Measurements from ENCODE around the gene RNF8. TPM values are rescaled to one million over a fixed set of nuclear protein-coding genes. Genes with fewer than 3 reads are reported as not detected.

RNF8 gene
- total RNA-seq, 2 experiments from 2014 or later = 4.9 to 5.9 TPM

GRCh38 chr6:37376078-37376743 lies 22.4 kb downstream of the RNF8 start:
- H3K36me3 Mint-ChIP-seq (ENCODE audit: low read depth) = peaks cover 53% of the 10 kb centered on the region

GRCh38 chr6:37381579-37381978 lies 27.8 kb downstream of the RNF8 start:
- no peak overlapping the region for H3K27ac ChIP-seq (ENCODE audit: low read depth in 1 of 2, low read length in 2 of 2)
- ATAC-seq (ENCODE audit: poor library complexity) = peak; percentile 41
- peak in 7 of 14 experiments; percentile 1 to 74 (median 24) for DNase-seq
- POLR2A ChIA-PET = no interaction called here
- intact Hi-C loops (cut with DNase I, micrococcal nuclease) = loop anchor here (1.0 to 5.0 kb wide), 4 partner anchors 186 to 1111 kb away; no protein-coding TSS in a partner anchor
- no peak overlapping the region for H3K4me3 ChIP-seq (ENCODE audit: low read length)
- no peaks in the 10 kb centered on the region for H3K9me3 Mint-ChIP-seq
- H3K36me3 ChIP-seq (ENCODE audit: insufficient read depth, low read length) = peaks cover 29% of the 10 kb centered on the region
- peaks cover 52% of the 10 kb centered on the region for H3K36me3 Mint-ChIP-seq (ENCODE audit: low read depth)
- no peak overlapping the region for H3K27ac Mint-ChIP-seq
- H3K27me3 Mint-ChIP-seq = no peaks in the 10 kb centered on the region
- no peak overlapping the region for H3K4me3 Mint-ChIP-seq
- CTCF ChIA-PET = interaction anchor here (0.8 kb wide), 1 partner anchor 14 kb away, joined by 3 read pairs; no protein-coding TSS in a partner anchor
- H3K27me3 ChIP-seq (ENCODE audit: control insufficient read depth in 1 of 2, insufficient read depth in 2 of 2, low read length in 2 of 2) = no peaks in the 10 kb centered on the region
- H3K4me1 ChIP-seq (ENCODE audit: insufficient read depth, low read length) = no peaks in the 10 kb centered on the region
- TF ChIP-seq CTCF (IDR thresholded peaks at IDR 0.05) = peak; percentile 57
- H3K4me1 Mint-ChIP-seq (ENCODE audit: low read depth) = no peaks in the 10 kb centered on the region
- no peaks in the 10 kb centered on the region for H3K9me3 ChIP-seq (ENCODE audit: control insufficient read depth in 1 of 2, insufficient read depth in 1 of 2, low read length in 2 of 2)

More at GRCh38 chr6:37376078-37376743, 22.4 kb downstream of the RNF8 start:
- intact Hi-C loops (cut with DNase I, micrococcal nuclease) = no loop called here
- H3K4me1 Mint-ChIP-seq (ENCODE audit: low read depth) = no peaks in the 10 kb centered on the region
- H3K9me3 Mint-ChIP-seq = no peaks in the 10 kb centered on the region
- CTCF ChIA-PET = interaction anchor here (0.6 kb wide), 2 partner anchors 315 to 329 kb away, joined by 3 to 4 read pairs; no protein-coding TSS in a partner anchor
- H3K27ac ChIP-seq (ENCODE audit: low read depth in 1 of 2, low read length in 2 of 2) = no peak overlapping the region
- POLR2A ChIA-PET = no interaction called here
- TF ChIP-seq CTCF (IDR thresholded peaks at IDR 0.05) = no peak
- H3K4me3 Mint-ChIP-seq = no peak overlapping the region
- H3K27me3 Mint-ChIP-seq = no peaks in the 10 kb centered on the region
- ATAC-seq (ENCODE audit: poor library complexity) (no peak), DNase-seq (no peak)
- no peaks in the 10 kb centered on the region for H3K4me1 ChIP-seq (ENCODE audit: insufficient read depth, low read length)
- H3K36me3 ChIP-seq (ENCODE audit: insufficient read depth, low read length) = peaks cover 38% of the 10 kb centered on the region
- no peak overlapping the region for H3K4me3 ChIP-seq (ENCODE audit: low read length)
- no peak overlapping the region for H3K27ac Mint-ChIP-seq
- no peaks in the 10 kb centered on the region for H3K27me3 ChIP-seq (ENCODE audit: control insufficient read depth in 1 of 2, insufficient read depth in 2 of 2, low read length in 2 of 2)
- H3K9me3 ChIP-seq (ENCODE audit: control insufficient read depth in 1 of 2, insufficient read depth in 1 of 2, low read length in 2 of 2) = no peaks in the 10 kb centered on the region

GRCh38 chr6:37382994-37383765 lies 29.4 kb downstream of the RNF8 start:
- ATAC-seq (ENCODE audit: poor library complexity) (no peak), DNase-seq (no peak)
- intact Hi-C loops (cut with DNase I, micrococcal nuclease) = loop anchor here (2.0 to 5.0 kb wide), 3 partner anchors 184 to 1109 kb away; no protein-coding TSS in a partner anchor
- Mint-ChIP-seq H3K36me3 (ENCODE audit: low read depth) (peaks cover 43% of the 10 kb centered on the region), H3K4me1 (ENCODE audit: low read depth) (no peaks in the 10 kb centered on the region), H3K9me3 (no peaks in the 10 kb centered on the region), H3K4me3 (no peak overlapping the region), H3K27ac (no peak overlapping the region), H3K27me3 (no peaks in the 10 kb centered on the region)
- H3K4me1 ChIP-seq (ENCODE audit: insufficient read depth, low read length) = no peaks in the 10 kb centered on the region
- H3K9me3 ChIP-seq (ENCODE audit: control insufficient read depth in 1 of 2, insufficient read depth in 1 of 2, low read length in 2 of 2) = no peaks in the 10 kb centered on the region
- CTCF ChIA-PET = no interaction called here
- POLR2A ChIA-PET = interaction anchor here (0.6 kb wide), 1 partner anchor 1200 kb away, joined by 4 read pairs; no protein-coding TSS in a partner anchor
- peaks cover 27% of the 10 kb centered on the region for H3K36me3 ChIP-seq (ENCODE audit: insufficient read depth, low read length)
- no peaks in the 10 kb centered on the region for H3K27me3 ChIP-seq (ENCODE audit: control insufficient read depth in 1 of 2, insufficient read depth in 2 of 2, low read length in 2 of 2)
- no peak overlapping the region for H3K27ac ChIP-seq (ENCODE audit: low read depth in 1 of 2, low read length in 2 of 2)
- TF ChIP-seq CTCF (IDR thresholded peaks at IDR 0.05) = no peak
- no peak overlapping the region for H3K4me3 ChIP-seq (ENCODE audit: low read length)
